ENCODE data around the gene TNNT3.

TNNT3 gene

DNA sequence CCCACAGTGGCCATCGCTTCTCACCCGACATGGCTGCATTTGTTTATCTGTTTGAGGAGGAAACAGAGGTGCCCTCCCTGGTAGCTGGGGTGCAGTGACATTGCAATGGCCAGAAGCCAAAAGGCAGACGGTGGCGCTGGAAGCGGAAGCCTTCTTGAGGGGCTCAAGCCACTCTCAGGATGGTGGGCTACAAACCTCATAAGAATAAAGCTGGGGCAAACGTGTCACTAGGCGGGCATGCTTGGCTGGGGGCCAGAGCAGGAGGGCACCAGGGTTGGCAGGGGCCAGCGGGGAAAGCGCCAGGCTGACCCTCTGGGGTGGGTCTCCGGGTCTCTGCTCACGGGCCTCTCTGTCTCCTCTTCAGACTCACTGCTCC lies 12.6 kb downstream of the TNNT3 start:
- no peak overlapping the region for H3K4me3 ChIP-seq (ENCODE audit: low read length)
- TF ChIP-seq, protein P1, sequence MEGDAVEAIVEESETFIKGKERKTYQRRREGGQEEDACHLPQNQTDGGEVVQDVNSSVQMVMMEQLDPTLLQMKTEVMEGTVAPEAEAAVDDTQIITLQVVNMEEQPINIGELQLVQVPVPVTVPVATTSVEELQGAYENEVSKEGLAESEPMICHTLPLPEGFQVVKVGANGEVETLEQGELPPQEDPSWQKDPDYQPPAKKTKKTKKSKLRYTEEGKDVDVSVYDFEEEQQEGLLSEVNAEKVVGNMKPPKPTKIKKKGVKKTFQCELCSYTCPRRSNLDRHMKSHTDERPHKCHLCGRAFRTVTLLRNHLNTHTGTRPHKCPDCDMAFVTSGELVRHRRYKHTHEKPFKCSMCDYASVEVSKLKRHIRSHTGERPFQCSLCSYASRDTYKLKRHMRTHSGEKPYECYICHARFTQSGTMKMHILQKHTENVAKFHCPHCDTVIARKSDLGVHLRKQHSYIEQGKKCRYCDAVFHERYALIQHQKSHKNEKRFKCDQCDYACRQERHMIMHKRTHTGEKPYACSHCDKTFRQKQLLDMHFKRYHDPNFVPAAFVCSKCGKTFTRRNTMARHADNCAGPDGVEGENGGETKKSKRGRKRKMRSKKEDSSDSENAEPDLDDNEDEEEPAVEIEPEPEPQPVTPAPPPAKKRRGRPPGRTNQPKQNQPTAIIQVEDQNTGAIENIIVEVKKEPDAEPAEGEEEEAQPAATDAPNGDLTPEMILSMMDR (conservative IDR thresholded peaks at IDR 0.05; ENCODE audit: low read depth, low read length) = no peak
- DNase-seq (ENCODE audit: low read depth) = no peak

DNA sequence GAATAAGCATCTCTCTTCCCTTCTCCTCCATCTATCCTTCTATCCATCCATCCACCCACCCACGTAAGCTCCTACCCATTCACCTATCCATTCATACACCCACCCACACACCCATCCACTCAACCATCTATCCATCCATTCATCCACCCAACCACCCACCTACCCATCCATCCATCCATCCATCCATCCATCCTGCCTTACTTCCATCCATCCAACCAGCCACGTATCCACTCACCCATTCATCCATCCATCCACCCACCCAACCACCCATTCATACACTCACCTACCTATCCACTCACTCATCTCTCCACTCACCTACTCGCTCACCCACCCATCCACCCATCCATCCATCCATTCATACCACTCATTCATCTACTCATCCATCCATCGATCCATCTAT lies 13.2 kb downstream of the TNNT3 start:
- H3K4me3 ChIP-seq (ENCODE audit: low read length) = no peak overlapping the region
- DNase-seq (ENCODE audit: low read depth) = no peak
- TF ChIP-seq, protein P1 (conservative IDR thresholded peaks at IDR 0.05; ENCODE audit: low read depth, low read length) = no peak

DNA sequence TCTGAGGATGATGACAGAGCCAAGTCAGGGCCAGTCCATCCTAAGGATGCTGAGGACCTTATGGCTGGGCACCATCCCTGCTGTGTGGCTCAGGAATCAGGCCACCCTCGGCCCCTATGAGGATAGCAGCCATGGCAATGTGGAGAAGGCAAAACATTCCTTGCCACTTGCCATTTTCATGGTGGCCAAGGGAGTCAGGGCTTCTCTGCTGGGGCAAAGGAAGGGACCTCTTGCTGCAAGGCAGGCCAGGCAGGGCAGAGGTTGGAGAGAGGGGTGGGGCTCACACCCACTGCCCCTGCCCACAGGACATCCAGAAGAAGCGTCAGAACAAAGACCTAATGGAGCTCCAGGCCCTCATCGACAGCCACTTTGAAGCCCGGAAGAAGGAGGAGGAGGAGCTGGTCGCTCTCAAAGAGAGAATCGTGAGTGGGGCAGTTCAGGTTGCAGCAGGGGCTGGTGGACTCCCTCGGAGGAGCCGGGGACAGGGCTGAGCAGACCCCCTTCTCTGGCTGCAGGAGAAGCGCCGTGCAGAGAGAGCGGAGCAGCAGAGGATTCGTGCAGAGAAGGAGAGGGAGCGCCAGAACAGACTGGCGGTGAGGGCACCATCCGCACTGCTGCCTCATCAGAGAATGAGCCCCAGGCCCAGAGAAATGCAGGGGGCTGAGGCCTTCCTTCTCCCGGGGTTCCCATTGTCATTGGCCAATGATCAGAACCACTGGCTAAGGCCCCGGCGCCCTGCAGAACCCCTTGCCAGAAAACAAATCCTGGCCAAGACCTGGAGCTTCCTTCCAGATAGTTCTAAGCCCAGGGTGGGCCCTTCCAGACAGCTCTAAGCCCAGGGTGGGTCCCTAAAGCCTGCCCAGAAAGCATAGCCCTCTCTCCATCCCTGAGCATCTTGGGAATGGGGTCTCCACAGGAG lies 14.2 kb downstream of the TNNT3 start:
- DNase-seq (ENCODE audit: low read depth) = no peak
- no peak overlapping the region for H3K4me3 ChIP-seq (ENCODE audit: low read length)
- TF ChIP-seq, protein P1 (conservative IDR thresholded peaks at IDR 0.05; ENCODE audit: low read depth, low read length) = no peak

- no peak overlapping the region for H3K4me3 ChIP-seq (ENCODE audit: low read length)
- DNase-seq (ENCODE audit: low read depth) = no peak
- TF ChIP-seq, protein P1 (conservative IDR thresholded peaks at IDR 0.05; ENCODE audit: low read depth, low read length) = no peak
Measured at GRCh38 chr11:1934335-1935155, 15.0 kb downstream of the TNNT3 start.

DNA sequence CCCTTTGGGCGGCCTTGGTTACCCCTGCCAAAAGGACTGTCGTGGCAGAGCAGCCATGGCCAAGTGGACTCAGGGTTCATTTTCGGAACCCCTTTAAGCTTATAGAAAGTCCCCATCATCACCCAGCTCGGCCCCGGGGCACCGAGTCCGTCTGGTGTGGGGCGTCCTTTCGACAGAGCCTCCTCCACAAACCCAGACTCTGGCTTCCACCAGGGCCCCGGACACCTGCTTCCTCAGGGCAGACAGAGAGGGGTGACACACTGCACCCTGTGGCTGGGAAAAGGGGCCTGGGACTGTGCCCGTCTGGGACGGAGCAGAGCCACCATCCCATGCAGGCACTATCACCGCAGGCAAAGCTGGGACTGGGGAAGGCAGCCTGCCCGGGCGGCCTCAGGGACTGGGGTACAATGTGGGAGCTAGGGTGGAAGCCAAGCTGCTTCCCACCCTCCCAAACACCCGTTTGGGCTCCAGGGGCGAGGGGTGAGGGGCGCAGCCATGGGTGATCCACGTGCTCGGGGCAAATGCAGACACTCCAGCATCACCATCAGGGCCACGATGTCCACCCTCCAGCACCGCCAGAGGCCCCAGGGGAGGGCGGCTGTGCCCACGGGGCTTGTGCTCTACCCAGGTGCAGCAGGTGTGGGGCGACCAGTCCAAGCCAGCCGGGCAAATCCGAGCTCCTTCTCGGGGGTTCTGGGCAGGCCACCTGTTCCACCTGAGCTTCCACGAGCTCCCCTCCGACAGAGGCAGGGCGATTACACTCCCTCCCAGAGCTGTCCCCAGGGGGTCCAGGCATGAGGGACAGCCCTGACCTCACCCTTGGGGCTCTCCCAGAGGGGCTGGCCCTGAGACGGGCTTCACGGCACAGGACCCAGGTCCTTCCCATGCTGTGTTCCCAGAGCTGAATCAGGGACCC lies 15.9 kb downstream of the TNNT3 start:
- H3K4me3 ChIP-seq (ENCODE audit: low read length) = no peak overlapping the region
- TF ChIP-seq, protein P1 (conservative IDR thresholded peaks at IDR 0.05; ENCODE audit: low read depth, low read length) = no peak
- no peak for DNase-seq (ENCODE audit: low read depth)

GRCh38 chr11:1936072-1936780 lies 16.7 kb downstream of the TNNT3 start:
- DNase-seq (ENCODE audit: low read depth) = no peak
- TF ChIP-seq, protein P1 (conservative IDR thresholded peaks at IDR 0.05; ENCODE audit: low read depth, low read length) = no peak
- H3K4me3 ChIP-seq (ENCODE audit: low read length) = no peak overlapping the region

Data from retinal pigment epithelial cell (primary cell).